Ovary (tissue), 9 donors: ENCODE results near the gene IMMP2L. TPM values are rescaled to one million over a fixed set of nuclear protein-coding genes. Genes with fewer than 3 reads are reported as not detected.

Experiments used
- DNase-seq, 5 donors: peaks; one replicate each; pipeline ENCODE4 v3.0.0-alpha.2; 2019 to 2020
- H3K27ac ChIP-seq, 2 donors: fragments of 200-600 bp; one replicate each; pipeline versions ENCODE4 v1.5.1 to v1.8.0; 2019 to 2022
- H3K27me3 ChIP-seq: fragments of 200-600 bp; one replicate; pipeline ENCODE4 v1.8.0; 2022
- H3K36me3 ChIP-seq: fragments of 200-600 bp; sonication (generic); one replicate; pipeline ENCODE4 v1.5.1; 2019
- H3K4me1 ChIP-seq: one replicate; pipeline ENCODE4 v1.8.1; 2013; ENCODE audit warnings: mild to moderate bottlenecking, moderate library complexity; ENCODE audit not compliant: insufficient read depth
- H3K4me3 ChIP-seq: fragments of 200-600 bp; sonication (generic); one replicate; pipeline ENCODE4 v1.5.1; 2017
- H3K9me3 ChIP-seq, 2 donors: fragments of 200-600 bp in 1 of 2; sonication (generic) in 1 of 2; one replicate each; pipeline versions ENCODE4 v1.5.1 to v1.8.1; 2013 to 2019; ENCODE audit warnings: mild to moderate bottlenecking in 1 of 2, moderate library complexity in 1 of 2
- EP300 ChIP-seq: sonication (generic); formaldehyde crosslinking; IDR thresholded peaks from one replicate; pipeline ENCODE4 v1.6.1; 2017; ENCODE audit warnings: antibody characterized with exemption
- POLR2A ChIP-seq: fragments of 450-650 bp; IDR thresholded peaks from one replicate; pipeline ENCODE4 v1.6.1; 2017; ENCODE audit warnings: antibody characterized with exemption, mild to moderate bottlenecking, moderate library complexity
- WGBS, 3 donors: extraction: QIAGEN DNeasy Blood & Tissue Kit in 1 of 3; methylation state at CpG; one replicate each; pipeline versions ENCODE4 v1.1.5 to v1.1.7; 2013 to 2017; 5-methylcytosine and 5-hydroxymethylcytosine counted together
- intact Hi-C, 4 donors: fragments of 100-400 bp; cut with DNase I; formaldehyde crosslinking; loops; one replicate each; pipeline versions ENCODE4 v1.11.0 to v1.15.1; 2022 to 2023
- polyA plus RNA-seq, 2 donors: library from polyadenylated mRNA; stranded (reverse); fragments of 200-250 nt in 1 of 2; fragments of 350-450 nt in 1 of 2; fragmentation: Illumina TruSeq in 1 of 2; extraction: RNeasy Lipid Tissue Mini Kit (QIAGEN cat#74804) in 1 of 2; gene quantifications; one replicate each; pipeline ENCODE4 v1.2.3, GENCODE V29; 2013 to 2014
- total RNA-seq, 7 donors: library from RNA; depleted of rRNA in 2 of 7; stranded (reverse); fragments of >200 nt in 2 of 7; fragmentation: NEBNext Ultra II Directional in 3 of 7; extraction: Animal tissue kit (Norgen Biotek cat#: 25700) in 3 of 7; gene quantifications; one replicate each; pipeline versions ENCODE4 v1.1.0 to v1.2.4, GENCODE V29; 2016 to 2023
- TF ChIP-seq, protein P1 (sequence below), 3 donors: fragments of 450-650 bp in 2 of 3; fragments of 200-600 bp in 1 of 3; IDR thresholded peaks; one replicate each; pipeline versions ENCODE4 v1.5.1 to v1.8.0; 2016 to 2022; ENCODE audit warnings: antibody characterized with exemption in 3 of 3, mild to moderate bottlenecking in 1 of 3
- donor health status: DM: no; HTN: no; CAD: no; lungs with moderate emphysema.
- donor health status: DM: no; HTN: no; CAD: no.
- donor health status: Bipolar disorder and iron deficiency.
- donor health status: DM: yes; HTN: yes; CAD: no.
- donor health status: DM: no; HTN: no; CAD: no.
- donor health status: DM: yes; HTN: yes; CAD: no.

Gene IMMP2L
- total and polyA plus RNA-seq, 9 donors, result 19.5 to 36.9 (median 29.9) TPM

DNA sequence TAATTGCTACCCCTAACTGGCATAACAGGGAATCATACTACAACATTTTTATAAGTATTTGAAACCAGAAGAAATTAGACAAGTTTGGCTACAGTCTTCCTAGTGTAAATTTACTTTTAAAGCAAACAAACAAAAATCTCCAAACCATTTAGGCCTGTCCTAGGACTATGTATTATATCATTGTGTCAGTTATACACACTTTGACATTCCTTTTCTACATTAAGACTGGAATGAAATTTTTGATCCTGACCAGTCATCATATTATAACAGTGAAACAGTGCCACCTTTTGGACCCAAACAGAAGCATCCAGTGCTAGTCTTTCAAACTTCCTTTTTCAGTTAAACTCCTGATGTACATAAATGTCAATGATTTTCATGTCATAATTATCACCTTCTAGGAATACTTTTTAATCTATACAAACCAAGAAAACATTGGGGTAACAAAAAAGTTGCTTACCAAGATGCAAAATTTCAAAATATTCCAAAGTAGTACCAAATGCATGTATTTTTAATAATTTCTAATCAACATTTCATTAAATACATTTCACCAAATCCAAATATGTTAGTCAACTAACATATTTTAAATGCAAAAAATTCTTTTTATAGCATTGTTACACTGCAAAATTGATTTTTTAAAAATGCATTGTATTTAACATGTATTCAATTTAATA is 75.7 kb downstream of the IMMP2L start:
- Histone ChIP-seq H3K27ac (no peak overlapping the region), H3K4me3 (no peak overlapping the region), H3K9me3 (no peaks in the 10 kb centered on the region), H3K4me1 (no peaks in the 10 kb centered on the region), H3K36me3 (no peaks in the 10 kb centered on the region), H3K27me3 (no peaks in the 10 kb centered on the region)
- no peak for TF ChIP-seq EP300
- no peak for TF ChIP-seq POLR2A
- TF ChIP-seq, protein P1, sequence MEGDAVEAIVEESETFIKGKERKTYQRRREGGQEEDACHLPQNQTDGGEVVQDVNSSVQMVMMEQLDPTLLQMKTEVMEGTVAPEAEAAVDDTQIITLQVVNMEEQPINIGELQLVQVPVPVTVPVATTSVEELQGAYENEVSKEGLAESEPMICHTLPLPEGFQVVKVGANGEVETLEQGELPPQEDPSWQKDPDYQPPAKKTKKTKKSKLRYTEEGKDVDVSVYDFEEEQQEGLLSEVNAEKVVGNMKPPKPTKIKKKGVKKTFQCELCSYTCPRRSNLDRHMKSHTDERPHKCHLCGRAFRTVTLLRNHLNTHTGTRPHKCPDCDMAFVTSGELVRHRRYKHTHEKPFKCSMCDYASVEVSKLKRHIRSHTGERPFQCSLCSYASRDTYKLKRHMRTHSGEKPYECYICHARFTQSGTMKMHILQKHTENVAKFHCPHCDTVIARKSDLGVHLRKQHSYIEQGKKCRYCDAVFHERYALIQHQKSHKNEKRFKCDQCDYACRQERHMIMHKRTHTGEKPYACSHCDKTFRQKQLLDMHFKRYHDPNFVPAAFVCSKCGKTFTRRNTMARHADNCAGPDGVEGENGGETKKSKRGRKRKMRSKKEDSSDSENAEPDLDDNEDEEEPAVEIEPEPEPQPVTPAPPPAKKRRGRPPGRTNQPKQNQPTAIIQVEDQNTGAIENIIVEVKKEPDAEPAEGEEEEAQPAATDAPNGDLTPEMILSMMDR (IDR thresholded peaks at IDR 0.05), result peak; percentile 45 to 70 (median 48)
- DNase-seq, result no peak
- intact Hi-C loops, result loop anchor here in 1 of 4 donors (5.0 kb wide), 1 partner anchor 394 kb away; the partner anchor contains the start of gene LRRN3

DNA sequence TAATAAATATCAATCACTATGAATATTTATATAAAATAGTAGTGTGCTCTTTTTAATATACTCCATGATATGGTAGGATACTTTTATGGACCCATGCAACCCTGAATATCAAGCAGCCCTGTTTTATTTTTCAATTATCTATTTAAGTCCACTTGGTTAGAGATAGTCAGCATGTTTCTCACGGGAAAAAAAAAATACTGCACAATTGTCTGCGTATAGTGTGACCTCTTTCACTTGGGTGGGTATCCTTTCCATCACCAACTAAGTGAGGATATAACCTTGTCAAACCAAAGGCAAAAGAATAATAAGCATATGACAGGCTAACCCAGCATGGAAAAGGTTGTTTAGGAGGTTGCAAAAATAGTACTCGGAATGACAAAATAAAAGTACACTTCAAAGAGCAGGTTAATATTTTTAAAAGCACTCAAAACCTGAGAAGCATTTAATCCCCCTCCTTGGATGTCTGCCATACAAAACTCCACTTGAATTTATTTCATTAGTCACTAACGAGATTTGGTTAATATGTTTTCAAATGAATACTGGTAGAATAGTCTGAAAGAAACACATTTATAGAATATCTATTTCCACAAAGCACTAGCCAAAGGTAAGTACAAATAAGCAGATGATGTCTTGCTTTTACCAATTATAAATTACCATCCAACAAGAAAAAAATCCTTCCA is 76.5 kb downstream of the IMMP2L start:
- intact Hi-C loops, result loop anchor here in 1 of 4 donors (5.0 kb wide), 1 partner anchor 394 kb away; the partner anchor contains the start of gene LRRN3
- Histone ChIP-seq H3K36me3 (no peaks in the 10 kb centered on the region), H3K9me3 (no peaks in the 10 kb centered on the region), H3K4me1 (no peaks in the 10 kb centered on the region), H3K27me3 (no peaks in the 10 kb centered on the region), H3K4me3 (no peak overlapping the region), H3K27ac (no peak overlapping the region)
- WGBS, 3 donors, result 82 to 84% (median 83%) methylated on average over 4 of the region's 4 CpGs
- TF ChIP-seq, protein P1 (IDR thresholded peaks at IDR 0.05), result no peak
- no peak for TF ChIP-seq EP300
- TF ChIP-seq POLR2A, result no peak
- DNase-seq, result no peak

DNA sequence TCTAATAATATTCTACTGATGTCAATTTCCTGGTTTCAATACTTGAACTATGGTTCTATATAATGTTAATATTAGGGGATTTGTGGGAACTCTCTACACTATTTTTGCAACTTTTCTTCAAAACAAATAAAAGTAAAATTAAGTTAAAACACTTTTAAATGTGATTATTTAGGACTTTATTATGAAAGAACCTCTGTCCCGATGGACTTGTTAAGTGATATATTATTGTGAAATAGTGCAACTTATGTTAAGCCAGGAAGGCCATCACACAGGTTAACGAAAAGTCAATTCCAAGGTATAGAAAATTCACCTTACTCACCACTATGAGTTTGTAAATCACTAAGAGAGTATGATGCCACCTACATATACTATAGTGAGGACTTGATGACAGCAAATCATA is 79.2 kb downstream of the IMMP2L start:
- Histone ChIP-seq H3K4me1 (no peaks in the 10 kb centered on the region), H3K27me3 (no peaks in the 10 kb centered on the region), H3K36me3 (no peaks in the 10 kb centered on the region), H3K27ac (no peak overlapping the region), H3K9me3 (no peaks in the 10 kb centered on the region), H3K4me3 (no peak overlapping the region)
- no peak for DNase-seq
- 96 to 99% (median 96%) methylated on average over 2 of the region's 2 CpGs for WGBS, 3 donors
- intact Hi-C loops, result loop anchor here in 2 of 4 donors (5.0 kb wide), 2 partner anchors 331 to 391 kb away; partner anchors contain the start of gene LRRN3 (in 1 of the 2)
- TF ChIP-seq POLR2A (no peak), EP300 (no peak)
- TF ChIP-seq, protein P1 (IDR thresholded peaks at IDR 0.05), result no peak

DNA sequence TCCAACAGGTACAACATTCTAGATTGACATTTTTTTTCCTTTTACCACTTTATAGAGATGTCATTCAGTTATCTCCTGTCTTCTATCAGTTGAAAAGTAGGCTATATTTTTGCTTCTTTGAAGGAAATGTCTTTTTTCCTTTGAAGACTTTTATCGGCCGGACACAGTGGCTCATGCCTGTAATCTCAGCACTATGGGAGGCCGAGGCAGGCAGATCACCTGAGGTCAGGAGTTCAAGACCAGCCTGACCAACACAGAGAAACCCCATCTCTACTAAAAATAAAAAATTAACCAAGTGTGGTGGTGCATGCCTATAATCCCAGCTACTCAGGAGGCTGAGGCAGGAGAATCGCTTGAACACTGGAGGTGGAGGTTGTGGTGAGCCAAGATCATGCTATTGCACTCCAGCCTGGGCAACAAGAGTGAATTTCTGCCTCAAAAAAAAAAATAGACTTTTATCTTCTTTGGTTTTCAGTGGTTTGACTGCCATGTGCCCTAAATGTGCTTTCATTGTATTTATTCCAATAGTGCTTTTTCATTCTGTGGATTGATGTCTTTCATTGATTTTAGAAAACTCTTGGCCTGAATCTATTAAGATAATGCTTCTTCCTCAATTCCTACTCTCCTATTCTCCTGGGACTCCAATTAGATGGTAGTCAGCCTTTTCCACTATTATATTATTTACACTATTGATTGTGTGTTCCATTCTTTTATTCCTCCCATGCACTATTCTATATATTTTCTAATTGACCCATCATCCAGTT is 84.6 kb downstream of the IMMP2L start:
- TF ChIP-seq, protein P1 (IDR thresholded peaks at IDR 0.05), result no peak
- no peak for TF ChIP-seq POLR2A
- no peak for TF ChIP-seq EP300
- 95 to 98% (median 96%) methylated on average over 4 of the region's 4 CpGs for WGBS, 3 donors
- no peak overlapping the region for H3K4me3 ChIP-seq
- no peaks in the 10 kb centered on the region for H3K27me3 ChIP-seq
- no peak for DNase-seq
- intact Hi-C loops, result no loop called here
- H3K4me1 ChIP-seq, result peaks cover 3% of the 10 kb centered on the region
- H3K27ac ChIP-seq, result no peak overlapping the region
- no peaks in the 10 kb centered on the region for H3K9me3 ChIP-seq
- no peaks in the 10 kb centered on the region for H3K36me3 ChIP-seq
